HG02852 (cell line): Measurements from ENCODE around the gene MAP7.
"Not testable (repeated sequence)": the region's sequence is repeated elsewhere in the genome, so short reads cannot be mapped to it uniquely, and the experiment has no call there.

Experiments
- ATAC-seq: cut with Tn5 transposase; IDR thresholded peaks from one replicate; pipeline ENCODE4 v1.9.1; 2021; ENCODE audit warnings: mild to moderate bottlenecking, moderate library complexity; ENCODE audit not compliant: unreplicated experiment

The MAP7 gene

GRCh38 chr6:136401749-136402148 is 148.5 kb downstream of the MAP7 start:
- no peak for ATAC-seq

GRCh38 chr6:136401236-136401635 is 149.0 kb downstream of the MAP7 start:
- ATAC-seq = not testable (repeated sequence)

- ATAC-seq = no peak
Measured at GRCh38 chr6:136398453-136398852, 151.8 kb downstream of the MAP7 start.

- no peak for ATAC-seq
Measured at GRCh38 chr6:136396908-136397307, 153.3 kb downstream of the MAP7 start.

GRCh38 chr6:136390959-136391358 is 159.3 kb downstream of the MAP7 start:
- ATAC-seq = not testable (repeated sequence)

GRCh38 chr6:136387316-136387715 is 162.9 kb downstream of the MAP7 start:
- no peak for ATAC-seq

- ATAC-seq = no peak
Measured at GRCh38 chr6:136383268-136383937, 166.8 kb downstream of the MAP7 start.

GRCh38 chr6:136382676-136383252 is 167.5 kb downstream of the MAP7 start:
- no peak for ATAC-seq

GRCh38 chr6:136378888-136379287 is 171.3 kb downstream of the MAP7 start:
- ATAC-seq = no peak

GRCh38 chr6:136375836-136376235 is 174.4 kb downstream of the MAP7 start:
- not testable (repeated sequence) for ATAC-seq

- ATAC-seq = no peak
Measured at GRCh38 chr6:136371959-136372358, 178.3 kb downstream of the MAP7 start.

GRCh38 chr6:136370988-136371728 is 179.1 kb downstream of the MAP7 start:
- ATAC-seq = no peak

- no peak for ATAC-seq
Measured at GRCh38 chr6:136365776-136366354, 184.4 kb downstream of the MAP7 start.

GRCh38 chr6:136362421-136363356 is 187.5 kb downstream of the MAP7 start:
- no peak for ATAC-seq

GRCh38 chr6:136361787-136362186 is 188.4 kb downstream of the MAP7 start:
- ATAC-seq = no peak

GRCh38 chr6:136360783-136361182 is 189.4 kb downstream of the MAP7 start:
- no peak for ATAC-seq

GRCh38 chr6:136359851-136360250 is 190.4 kb downstream of the MAP7 start:
- ATAC-seq = no peak

- no peak for ATAC-seq
Measured at GRCh38 chr6:136351518-136352110, 198.6 kb downstream of the MAP7 start.

- no peak for ATAC-seq
Measured at GRCh38 chr6:136350914-136351313, 199.3 kb downstream of the MAP7 start.

GRCh38 chr6:136347847-136348246 is 202.4 kb downstream of the MAP7 start:
- ATAC-seq = no peak
